Activated CD4-positive, alpha-beta T cell treated with anti-CD3 and anti-CD28 coated beads, Interleukin-2, amount 50 U/mL, for 48 hours (primary cell): Measurements from ENCODE around the gene LRRC58.
"Not testable (repeated sequence)": the region's sequence is repeated elsewhere in the genome, so short reads cannot be mapped to it uniquely, and the experiment has no call there.

Source experiments
- DNase-seq, 2 experiments: peaks; one replicate each; pipeline ENCODE4 v3.0.0-alpha.2; 2020

LRRC58 gene

DNA sequence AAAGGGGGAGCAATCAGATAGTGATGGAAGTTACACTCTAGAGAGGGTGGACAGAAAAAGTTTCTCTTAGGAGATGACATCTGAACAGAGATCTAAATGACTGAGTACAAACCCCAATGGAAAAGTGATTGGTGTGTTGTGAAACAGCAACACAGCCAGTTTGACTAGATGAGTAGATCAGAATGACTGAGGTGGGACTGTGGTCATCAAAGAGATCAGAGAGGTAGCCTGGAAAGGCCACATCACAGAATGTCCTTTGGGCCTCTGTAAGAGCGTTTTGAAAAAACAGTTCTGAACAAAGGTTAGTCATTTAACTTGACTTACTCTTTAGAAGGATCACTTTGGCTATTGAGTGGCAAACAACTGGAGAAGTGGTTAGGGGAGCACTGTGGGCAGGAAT lies 10.6 kb downstream of the LRRC58 start:
- peak in 1 of 2 experiments; percentile 33 for DNase-seq

DNA sequence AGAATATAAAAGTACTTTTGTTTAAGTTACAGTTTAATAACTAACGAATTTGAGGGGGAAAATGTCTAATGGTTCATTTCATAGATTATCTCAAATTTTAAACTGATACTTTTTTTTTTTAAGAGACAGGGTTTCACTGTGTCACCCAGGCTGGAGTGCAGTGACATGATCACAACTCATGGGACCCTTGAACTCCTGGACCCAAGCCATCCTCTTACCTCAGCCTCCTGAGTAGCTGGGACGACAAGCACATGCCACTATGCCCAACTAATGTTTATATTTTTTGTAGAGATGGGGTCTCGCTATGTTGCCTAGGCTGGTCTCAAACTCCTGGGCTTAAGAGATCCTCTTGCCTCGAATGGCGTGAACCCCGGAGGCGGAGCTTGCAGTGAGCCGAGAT lies 16.5 kb downstream of the LRRC58 start:
- no peak for DNase-seq

DNA sequence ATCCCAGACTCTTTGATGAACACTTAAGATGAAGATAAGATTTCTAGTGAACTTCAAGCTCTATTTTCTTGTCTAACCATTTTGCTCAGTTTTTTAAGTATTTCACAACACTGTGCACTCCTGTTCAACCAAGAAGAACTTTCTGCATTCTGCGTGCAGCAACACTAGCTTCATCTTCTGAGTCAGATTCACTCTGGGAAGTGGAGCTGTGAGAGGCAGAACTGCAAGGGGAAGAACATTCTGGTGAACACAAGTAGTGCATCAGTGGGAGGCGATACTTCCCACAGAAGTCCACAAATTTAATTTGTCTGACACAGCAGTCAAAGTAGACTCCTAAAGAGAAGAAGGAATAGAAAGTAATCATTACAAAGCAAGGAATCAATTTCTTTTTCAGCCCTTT lies 18.1 kb downstream of the LRRC58 start:
- DNase-seq = no peak

DNA sequence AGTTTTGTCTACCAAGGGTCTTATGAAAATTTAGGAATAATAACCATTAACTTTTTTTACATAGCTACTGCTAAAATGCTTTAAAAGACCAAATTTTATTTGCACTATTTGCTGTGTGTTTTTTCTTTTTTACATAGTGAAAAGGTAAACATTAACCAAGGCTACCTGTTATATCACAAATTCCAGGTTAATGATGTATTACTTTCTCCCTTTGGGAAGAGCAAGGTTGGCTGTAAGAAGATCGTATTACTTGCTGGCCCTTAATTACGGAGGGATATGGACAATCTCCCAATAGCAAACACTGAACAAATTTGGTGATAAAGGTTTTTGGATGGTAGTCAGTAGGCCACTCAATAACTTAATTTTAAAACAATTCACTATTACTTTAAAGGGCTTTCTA lies 22.4 kb downstream of the LRRC58 start:
- no peak for DNase-seq

DNA sequence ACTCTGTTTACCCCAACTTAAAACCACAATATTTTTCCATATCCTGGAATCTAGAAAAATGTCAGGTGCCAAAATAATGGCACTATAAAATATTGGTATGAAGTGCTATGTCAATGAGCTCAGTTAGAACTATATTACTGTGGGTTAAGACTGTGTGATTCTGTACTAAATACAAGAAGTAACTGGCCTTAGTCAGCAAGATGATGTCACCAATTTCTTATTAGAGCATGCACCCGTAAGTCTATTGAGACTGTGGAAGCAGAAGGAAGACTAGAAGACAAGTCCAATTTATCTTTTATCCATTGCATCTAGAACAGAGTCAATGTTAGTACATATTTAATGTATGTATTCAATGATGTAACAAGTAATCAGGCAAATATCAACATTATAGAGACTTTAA lies 25.0 kb downstream of the LRRC58 start:
- DNase-seq = no peak

DNA sequence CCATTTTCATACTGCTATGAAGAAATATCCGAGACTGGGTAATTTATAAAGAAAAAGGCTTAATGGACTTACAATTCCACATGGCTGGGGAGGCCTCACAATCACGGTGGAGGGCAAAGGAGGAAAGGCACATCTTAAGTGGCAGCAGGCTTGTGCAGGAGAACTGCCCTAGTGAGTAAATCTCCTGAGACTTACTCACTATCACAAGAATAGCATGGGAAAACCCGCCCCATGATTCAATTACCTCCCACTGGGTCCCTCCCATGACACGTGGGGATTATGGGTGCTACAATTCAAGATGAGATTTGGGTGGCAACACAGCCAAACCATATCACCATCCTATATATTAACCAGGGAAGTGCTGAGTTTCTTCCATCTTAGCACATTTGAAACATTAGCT lies 25.4 kb downstream of the LRRC58 start:
- DNase-seq = peak; percentile 21 to 34

DNA sequence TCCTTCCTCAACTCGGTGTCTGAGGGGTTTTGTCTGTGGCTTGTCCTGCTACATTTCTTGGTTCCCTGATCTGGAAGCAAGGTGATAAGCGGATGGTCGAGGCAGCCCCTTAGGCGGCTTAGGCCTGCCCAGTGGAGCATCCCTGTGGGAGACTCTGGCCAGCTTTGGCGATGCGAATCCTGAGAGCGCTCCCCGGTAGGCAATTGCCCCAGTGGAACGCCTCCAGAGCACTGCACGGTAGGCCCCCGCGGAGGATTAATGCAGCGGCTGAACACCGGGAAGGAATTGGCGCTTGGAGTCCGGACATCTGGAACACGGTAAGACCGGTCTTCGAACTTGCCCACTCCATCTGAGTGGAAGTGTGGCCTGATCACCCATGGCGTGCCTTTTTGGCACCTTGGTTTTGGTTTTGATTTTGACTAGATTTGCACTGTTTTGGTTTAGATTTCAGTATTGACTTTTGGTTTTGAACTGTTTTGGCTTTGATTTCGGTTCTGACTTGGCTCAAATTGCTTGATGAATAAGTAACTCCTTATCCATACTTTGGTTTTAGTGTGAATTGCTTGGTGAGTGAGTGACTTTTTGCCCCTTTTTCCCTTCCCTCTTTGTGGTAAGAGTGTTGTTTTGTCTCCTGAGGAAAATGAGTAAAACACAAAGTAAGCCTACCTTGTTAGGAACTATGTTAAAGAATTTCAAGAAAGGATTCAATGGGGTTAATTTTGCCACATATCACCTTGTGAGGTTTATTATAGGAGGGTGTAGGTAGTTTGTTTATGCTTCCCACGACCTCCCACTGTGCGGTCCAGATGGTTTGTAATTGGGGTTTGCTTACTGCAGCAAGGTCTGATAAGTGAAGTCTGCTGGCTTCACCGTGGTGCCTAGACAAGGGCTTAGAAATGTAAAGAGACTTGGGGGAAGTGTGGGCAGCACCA lies 37.0 kb downstream of the LRRC58 start:
- no peak for DNase-seq

DNA sequence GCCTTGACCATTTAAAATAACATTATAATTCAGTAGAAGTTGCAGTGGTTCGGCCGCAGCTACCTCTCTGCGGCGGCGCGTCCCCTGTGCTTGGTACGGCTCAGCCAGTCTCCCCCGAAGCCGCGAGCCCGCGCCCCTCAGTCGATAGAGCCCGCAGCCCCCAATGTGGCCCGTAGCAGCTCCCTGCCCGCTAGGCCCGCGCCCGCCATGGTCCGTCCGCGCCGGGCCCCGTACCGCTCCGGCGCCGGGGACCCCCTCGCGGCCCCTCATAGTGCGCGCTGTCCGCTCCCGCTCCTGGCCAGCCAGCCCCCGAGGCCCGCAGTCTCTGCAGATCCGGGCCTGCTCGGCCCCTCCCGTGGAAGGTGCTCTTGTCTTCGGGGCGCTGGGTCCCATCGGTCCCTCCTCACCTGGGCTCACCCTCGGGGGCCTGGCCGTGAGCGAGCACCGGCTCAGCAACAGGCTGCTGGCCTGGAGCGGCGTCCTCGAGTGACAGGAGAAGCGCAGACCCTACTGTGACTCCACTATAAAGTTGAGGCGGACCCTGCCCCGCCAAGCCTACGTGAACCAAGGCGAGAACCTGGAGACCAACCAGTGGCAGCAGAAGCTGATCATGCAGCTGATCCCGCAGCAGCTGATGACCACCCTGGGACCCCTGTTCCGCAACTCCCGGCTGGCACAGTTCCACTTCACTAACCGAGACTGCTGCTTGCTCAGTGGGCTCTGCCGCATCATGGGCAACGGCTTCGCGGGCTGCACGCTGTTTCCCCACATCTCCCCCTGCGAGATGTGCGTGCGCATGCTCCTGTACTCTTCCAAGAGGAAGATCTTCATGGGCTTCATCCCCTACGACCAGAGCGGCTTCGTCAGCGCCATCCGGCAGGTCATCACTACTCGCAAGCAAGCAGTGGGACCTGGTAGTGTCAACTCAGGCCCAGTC lies 42.4 kb downstream of the LRRC58 start:
- DNase-seq = no peak

DNA sequence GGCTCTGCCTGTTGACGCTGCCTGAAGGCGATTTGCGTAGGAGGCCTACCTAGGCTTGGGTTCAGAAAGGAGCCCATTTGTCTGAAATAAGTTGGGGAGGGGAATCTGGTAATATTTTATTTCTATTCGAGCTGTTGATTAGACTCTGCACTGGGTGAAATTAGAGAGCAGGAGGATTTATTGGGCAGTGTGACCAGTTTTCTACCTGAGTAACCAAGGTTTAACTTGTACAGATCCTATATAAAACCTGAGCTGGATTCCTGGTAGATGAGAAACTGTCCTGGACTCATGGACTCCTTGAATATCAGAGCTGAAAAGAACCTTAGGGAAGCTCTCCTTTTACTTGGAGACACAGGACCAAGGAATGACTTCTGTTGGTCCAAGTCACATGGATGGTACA lies 44.5 kb downstream of the LRRC58 start:
- no peak for DNase-seq

DNA sequence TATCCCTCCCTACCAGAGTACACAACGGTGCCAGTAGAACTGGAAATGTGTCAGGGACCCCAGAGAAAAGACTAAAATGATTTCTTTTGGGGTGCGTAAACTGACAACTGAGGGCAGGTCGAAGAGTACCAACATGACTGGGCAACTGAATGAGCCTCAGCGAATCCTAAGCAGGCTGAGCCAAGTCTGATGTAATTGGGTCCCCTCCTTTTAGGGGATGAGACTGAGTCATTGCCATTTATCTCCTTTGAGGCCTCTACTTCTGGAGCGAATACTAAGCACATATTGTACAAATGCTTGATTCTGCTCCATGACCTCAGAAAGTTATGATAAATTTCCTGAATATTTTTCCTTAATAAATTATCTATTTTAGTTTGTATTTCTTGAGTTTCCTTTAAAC lies 46.8 kb downstream of the LRRC58 start:
- DNase-seq = no peak

DNA sequence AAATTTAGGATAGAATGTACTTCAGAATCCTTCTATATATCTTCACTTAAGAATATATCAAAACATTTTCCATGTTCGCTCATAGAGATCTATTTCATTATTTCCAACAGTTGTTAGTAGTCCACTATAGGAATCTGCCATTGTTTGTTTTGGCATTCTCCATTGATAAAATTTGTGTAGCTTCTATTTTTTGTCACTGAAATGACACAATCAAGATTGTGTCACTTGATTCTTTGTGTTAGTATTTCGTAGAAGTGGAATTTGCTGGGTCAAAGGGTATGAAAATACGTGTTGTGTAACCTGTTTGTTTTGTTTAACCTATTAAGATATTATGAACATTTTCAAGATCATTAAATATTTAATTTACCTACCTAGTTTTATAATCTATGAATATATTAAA lies 48.2 kb downstream of the LRRC58 start:
- DNase-seq = no peak

DNA sequence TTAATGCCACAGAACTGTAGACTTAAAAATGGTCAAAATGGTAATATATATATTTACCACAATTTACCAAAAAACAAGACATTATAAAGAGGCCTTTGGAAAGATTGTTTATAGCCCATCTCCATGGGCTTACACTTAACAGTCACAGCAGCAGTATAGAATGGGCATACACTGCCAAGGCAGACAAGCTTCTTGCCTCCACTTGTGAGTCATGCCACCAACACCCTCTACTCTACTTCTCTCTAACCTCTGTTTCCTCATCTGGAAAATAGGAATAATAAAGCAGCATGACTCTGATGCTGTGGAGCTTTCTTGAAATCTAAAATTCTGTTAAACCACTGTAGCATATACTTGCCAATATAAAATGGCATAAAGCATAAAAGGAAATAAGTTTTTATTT lies 49.8 kb downstream of the LRRC58 start:
- no peak for DNase-seq

DNA sequence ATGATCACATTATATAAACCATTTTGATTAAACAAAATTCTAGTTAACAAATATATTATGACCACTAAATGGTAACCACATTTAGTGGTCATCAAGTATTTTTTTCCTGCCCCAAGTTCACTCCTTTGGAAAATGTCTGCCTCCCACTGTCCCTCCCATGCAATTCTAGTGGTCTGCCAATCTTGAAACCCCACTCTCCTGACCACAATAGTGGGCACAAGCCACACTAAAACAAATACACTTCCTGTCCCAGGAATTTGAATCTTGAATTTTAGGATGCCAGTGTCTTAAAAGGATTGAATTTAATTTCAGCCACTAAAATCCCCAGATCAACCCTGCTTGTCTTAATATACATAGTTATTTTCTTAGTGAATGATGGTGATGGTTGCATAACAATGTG lies 50.2 kb downstream of the LRRC58 start:
- DNase-seq = no peak

DNA sequence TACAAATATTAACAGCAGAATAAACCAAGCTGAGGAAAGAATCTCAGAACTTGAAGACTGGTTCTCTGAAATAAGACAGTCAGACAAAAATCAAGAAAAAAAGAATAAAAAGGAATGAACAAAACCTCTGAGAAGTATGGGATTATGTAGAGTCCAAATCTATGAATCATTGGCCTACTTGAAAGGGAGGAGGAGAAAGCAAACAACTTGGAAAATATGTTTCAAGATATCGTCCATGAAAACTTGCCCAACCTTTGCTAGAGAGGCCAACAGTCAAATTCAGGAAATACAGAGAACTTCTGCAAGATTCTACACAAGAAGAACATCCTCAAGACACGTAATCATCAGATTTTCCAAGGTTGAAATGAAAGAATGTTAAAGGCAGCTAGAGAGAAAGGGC lies 57.6 kb downstream of the LRRC58 start:
- DNase-seq = not testable (repeated sequence)

DNA sequence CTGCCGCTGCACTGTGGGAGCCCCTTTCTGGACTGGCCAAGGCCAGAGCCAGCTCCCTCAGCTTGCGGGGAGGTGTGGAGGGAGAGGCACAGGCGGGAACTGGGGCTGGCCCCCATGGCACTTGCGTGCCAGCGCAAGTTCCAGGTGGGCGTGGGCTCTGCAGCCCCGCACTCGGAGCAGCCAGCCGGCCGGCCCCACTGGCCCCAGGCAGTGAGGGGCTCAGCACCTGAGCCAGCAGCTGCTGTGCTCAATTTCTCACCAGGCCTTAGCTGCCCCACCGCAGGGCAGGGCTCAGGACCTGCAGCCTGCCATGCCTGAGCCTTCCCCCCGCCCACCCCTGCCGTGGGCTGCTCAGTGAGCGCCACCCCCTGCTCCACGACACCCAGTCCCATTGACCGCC lies 59.5 kb downstream of the LRRC58 start:
- no peak for DNase-seq

DNA sequence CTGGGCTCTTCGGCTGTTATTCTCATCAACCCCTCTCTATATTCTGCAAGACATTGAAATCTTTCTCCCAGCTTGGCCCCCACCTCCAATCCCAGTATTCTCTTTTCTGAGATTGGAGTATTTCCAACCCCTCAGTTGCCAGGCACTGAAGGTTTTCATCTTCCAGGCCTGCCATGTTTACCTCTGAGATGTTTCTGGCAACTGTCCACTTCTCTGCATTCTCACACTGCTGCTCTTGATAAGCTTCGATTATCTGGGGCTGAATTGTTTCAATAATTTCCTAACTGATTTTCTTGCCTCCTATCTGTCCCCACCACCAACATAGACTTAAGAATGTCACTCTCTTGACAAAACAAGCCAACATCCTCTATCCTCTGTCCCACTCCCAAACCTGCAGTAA lies 62.7 kb downstream of the LRRC58 start:
- DNase-seq = no peak

DNA sequence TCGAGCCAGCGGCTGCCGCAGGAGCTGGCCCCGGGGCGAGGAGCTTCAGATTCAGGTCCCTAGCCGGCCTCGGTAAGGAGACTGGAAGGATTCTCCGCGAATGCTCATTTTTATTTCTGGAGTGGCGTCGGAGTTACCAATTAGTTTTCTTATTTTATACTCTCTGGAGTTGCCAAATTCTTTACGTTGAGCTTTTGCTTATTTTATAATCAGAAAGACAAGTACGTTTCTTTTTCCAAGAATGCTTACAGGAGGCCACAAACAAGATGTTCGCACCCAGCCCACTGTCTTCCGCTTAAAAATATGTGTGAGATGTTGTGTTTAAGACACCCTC lies 63.7 kb downstream of the LRRC58 start:
- DNase-seq = no peak

DNA sequence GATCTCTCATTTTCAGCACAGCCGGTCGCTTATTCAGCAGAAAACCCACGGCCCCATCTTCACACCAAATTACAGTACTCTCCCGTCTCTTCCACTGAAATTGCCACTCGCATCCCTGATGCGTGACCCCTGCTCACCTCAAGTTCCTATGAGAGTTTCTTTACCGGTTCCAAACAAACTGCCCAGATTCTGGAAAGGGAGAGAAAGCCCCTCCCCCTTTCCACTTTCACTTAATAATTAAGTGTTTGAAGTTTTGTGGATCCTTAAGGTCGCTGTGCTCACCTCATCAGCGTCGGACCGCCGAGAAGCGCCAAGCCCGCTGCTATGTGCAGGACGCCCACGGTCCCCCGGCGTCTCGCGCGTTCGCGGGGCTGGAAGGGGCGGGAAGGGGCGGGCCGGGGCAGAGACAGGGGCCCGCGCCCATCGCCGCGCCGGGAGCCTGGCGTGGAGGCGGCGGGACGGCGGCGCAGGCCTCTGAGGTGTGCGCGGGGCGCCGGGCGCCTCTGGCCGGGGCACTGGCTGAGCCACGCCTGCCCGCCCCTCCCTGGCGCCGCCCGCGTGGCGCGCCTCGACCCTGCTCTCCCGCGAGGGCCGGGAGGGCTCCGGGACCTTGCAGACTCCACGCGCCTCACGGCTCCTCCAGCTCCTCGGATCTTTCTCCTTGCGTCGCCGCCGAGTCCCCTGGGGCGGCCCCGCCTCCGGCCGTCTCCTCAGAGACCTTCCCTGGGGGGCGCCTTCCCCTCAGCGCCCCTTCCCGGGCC lies 64.2 kb downstream of the LRRC58 start, which contains the start of gene GPR156:
TSS of gene GPR156 (minus strand) at position 476 of the 761 bp plus-strand sequence. CDS start 41,124 bp downstream, outside the sequence.
- DNase-seq = no peak

DNA sequence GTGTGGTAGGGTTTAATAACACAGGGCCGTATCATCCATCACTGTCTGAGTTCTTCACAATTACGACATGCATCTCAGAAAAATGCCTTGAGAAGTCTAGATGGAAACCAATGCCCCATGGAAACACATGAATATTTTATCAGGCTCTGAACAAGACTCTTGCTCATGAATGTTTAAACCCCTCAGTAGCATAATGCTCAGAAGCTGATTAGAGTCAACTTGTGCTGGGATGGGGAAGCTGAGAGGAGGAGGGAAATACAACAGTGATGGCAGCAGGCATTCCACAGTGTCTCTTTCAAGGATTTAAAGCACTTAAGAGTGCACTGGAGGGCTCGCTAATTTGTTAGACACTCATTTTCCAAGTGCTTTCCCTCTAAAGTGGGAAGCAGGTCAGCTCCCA lies 67.9 kb downstream of the LRRC58 start:
- DNase-seq = no peak

DNA sequence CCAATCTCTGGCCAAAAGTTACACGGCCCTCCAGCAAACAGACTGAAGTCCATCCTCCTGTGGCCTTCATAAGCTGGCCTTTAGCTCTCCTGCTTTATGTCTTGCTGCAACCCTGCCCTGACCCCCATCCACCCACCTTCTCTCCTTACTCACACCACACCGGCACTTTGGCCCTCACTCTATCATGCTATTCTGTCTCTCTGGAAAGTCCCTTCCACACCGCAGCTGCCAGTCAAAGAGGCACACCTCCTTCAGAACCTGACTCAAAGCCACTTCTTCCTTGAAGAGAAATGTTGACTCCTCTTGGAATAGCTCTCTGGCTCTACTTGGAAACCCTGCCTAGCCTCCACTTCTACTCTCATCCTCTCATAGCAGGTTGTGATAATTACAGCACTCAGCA lies 68.6 kb downstream of the LRRC58 start:
- DNase-seq = no peak

DNA sequence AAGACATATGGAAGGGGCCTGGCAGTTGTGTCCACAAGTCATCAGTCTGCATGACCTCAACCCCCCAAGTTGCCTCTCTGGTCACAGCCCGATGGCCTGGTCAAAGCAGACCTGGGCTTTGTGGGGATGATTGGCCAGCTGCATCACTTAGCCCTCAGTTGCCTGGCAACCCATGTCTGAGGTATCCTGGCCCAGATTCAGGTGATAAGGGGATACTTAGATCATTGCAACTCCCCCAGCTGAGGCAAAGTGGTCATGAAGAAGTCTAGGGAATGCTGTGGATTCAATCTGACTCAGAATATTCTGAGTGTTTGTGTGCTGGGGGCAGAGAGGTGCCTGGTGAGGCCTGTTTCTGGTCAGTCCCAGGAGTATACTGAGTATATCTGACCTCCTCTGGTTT lies 69.1 kb downstream of the LRRC58 start:
- no peak for DNase-seq

DNA sequence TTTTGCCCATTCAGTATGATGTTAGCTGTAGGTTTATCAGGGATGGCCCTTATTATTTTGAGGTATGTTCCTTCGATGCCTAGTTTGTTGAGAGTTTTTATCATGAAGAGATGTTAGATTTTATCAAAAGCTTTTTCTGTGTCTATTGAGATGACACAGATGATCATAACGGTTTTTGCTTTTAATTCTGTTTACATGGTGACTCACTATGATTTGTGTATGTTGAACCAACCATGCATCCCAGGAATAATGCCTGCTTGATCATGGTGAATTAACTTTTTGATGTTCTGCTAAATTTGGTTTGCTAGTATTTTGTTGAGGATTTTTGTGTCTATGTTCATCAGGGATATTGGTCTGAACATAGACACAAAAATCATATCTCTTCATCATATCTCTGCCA lies 72.4 kb downstream of the LRRC58 start:
- no peak for DNase-seq

DNA sequence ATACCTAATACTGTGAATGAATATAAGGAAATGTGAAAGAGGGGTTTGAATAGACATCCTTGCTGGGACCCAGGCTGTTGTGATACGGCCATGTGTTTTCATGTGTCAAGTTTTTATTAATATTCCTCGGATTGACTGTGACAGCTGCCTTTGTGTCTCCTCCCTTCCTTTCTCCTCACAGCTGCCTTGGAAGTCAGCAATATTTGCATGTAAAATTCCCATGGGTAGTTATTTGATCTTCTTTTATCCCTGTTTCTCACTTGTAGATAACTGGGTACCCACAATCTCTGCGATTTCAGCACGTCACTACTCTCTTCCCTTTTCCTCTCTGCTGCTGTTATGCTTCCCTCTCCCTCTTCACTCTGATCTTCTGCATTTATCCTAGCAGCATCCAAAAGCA lies 73.5 kb downstream of the LRRC58 start:
- DNase-seq = no peak
